ENCODE results near the gene PHPT1. TPM values are rescaled to one million over a fixed set of nuclear protein-coding genes. Genes with fewer than 3 reads are reported as not detected.

Gene PHPT1
- total RNA-seq, 6 experiments from 2014 or later = 30.5 to 66.6 (median 49.3) TPM

- intact Hi-C loops (cut with DNase I) = loop anchor here (10.0 kb wide), 2 partner anchors 45 to 55 kb away; partner anchors contain the start of genes C8G (in 1 of the 2) and FBXW5 (in 1 of the 2)
- H3K4me3 ChIP-seq = no peak overlapping the region
- ATAC-seq = no peak
- no peak overlapping the region for H3K27ac ChIP-seq
- no peaks in the 10 kb centered on the region for H3K27me3 ChIP-seq
- TF ChIP-seq POLR2A (IDR thresholded peaks at IDR 0.05) (no peak), CTCF (IDR thresholded peaks at IDR 0.05) (no peak)
- no peaks in the 10 kb centered on the region for H3K9me3 ChIP-seq
- WGBS (ENCODE audit: insufficient coverage, low coverage, low lambda C conversion rate, missing lambda C conversion rate) = 95% methylated on average over 38 of the region's 42 CpGs
- DNase-seq = no peak
- H3K36me3 ChIP-seq = peaks cover 0 to 5% (median 0%) of the 10 kb centered on the region in 4 donors
- peaks cover 0 to 27% (median 5%) of the 10 kb centered on the region in 4 donors for H3K4me1 ChIP-seq
Measured at GRCh38 chr9:136889858-136890257, 40.6 kb downstream of the PHPT1 start.

- TF ChIP-seq POLR2A (IDR thresholded peaks at IDR 0.05) (no peak), CTCF (IDR thresholded peaks at IDR 0.05) (no peak)
- H3K9me3 ChIP-seq = no peaks in the 10 kb centered on the region
- 61% methylated on average over 3 of the region's 13 CpGs for WGBS (ENCODE audit: insufficient coverage, low coverage, low lambda C conversion rate, missing lambda C conversion rate)
- no peak for DNase-seq
- intact Hi-C loops (cut with DNase I) = no loop called here
- ATAC-seq = no peak
- no peak overlapping the region for H3K4me3 ChIP-seq
- H3K27ac ChIP-seq = no peak overlapping the region
- peaks cover 0 to 21% (median 5%) of the 10 kb centered on the region in 4 donors for H3K4me1 ChIP-seq
- H3K36me3 ChIP-seq = peaks cover 0 to 5% (median 0%) of the 10 kb centered on the region in 4 donors
- H3K27me3 ChIP-seq = no peaks in the 10 kb centered on the region
Measured at GRCh38 chr9:136890661-136891060, 41.5 kb downstream of the PHPT1 start.

GRCh38 chr9:136896027-136896426 is 46.8 kb downstream of the PHPT1 start:
- no peak overlapping the region for H3K4me3 ChIP-seq
- H3K9me3 ChIP-seq = no peaks in the 10 kb centered on the region
- H3K36me3 ChIP-seq = peaks cover 0 to 23% (median 5%) of the 10 kb centered on the region in 4 donors
- no peaks in the 10 kb centered on the region for H3K27me3 ChIP-seq
- no peak for DNase-seq
- intact Hi-C loops (cut with DNase I) = no loop called here
- WGBS (ENCODE audit: insufficient coverage, low coverage, low lambda C conversion rate, missing lambda C conversion rate) = 100% methylated on average over 4 of the region's 11 CpGs
- H3K4me1 ChIP-seq = peaks cover 0 to 3% (median 0%) of the 10 kb centered on the region in 4 donors
- no peak for ATAC-seq
- H3K27ac ChIP-seq = no peak overlapping the region
- no peak for TF ChIP-seq POLR2A (IDR thresholded peaks at IDR 0.05)
- TF ChIP-seq CTCF (IDR thresholded peaks at IDR 0.05) = no peak

- H3K9me3 ChIP-seq = no peaks in the 10 kb centered on the region
- H3K4me3 ChIP-seq = no peak overlapping the region
- WGBS (ENCODE audit: insufficient coverage, low coverage, low lambda C conversion rate, missing lambda C conversion rate) = 95% methylated on average over 4 of the region's 21 CpGs
- no peaks in the 10 kb centered on the region for H3K27me3 ChIP-seq
- H3K36me3 ChIP-seq = peaks cover 0 to 23% (median 5%) of the 10 kb centered on the region in 4 donors
- H3K4me1 ChIP-seq = peaks cover 0 to 29% (median 13%) of the 10 kb centered on the region in 4 donors
- TF ChIP-seq CTCF (IDR thresholded peaks at IDR 0.05) (no peak), POLR2A (IDR thresholded peaks at IDR 0.05) (no peak)
- no peak overlapping the region for H3K27ac ChIP-seq
- DNase-seq = no peak
- intact Hi-C loops (cut with DNase I) = no loop called here
- ATAC-seq = no peak
Measured at GRCh38 chr9:136898483-136899100, 49.4 kb downstream of the PHPT1 start.

All from right lobe of liver (tissue), 6 donors.